Spleen (tissue), 7 donors: ENCODE results near the gene OR2T2.

ENCODE experiments used
- CTCF ChIP-seq, 11 experiments: fragments of 200-600 bp in 7 of 11; fragments of 450-650 bp in 4 of 11; sonication (generic) in 4 of 11; IDR thresholded peaks in 8 of 11; conservative IDR thresholded peaks in 3 of 11; 1 replicate in 7 of 11; 2 replicates in 4 of 11; pipeline versions ENCODE4 v1.4.0 to v1.8.0; 2016 to 2021; ENCODE audit warnings: antibody characterized with exemption in 11 of 11, inconsistent platforms in 4 of 11, mild to moderate bottlenecking in 1 of 11
- POLR2A ChIP-seq, 3 donors: fragments of 450-650 bp; IDR thresholded peaks; one replicate each; pipeline ENCODE4 v1.5.1; 2017; ENCODE audit warnings: antibody characterized with exemption in 3 of 3, mild to moderate bottlenecking in 1 of 3
- donor health status: DM: no; HTN: no; CAD: no; lungs with moderate emphysema.
- donor health status: DM: no; HTN: no; CAD: no.
- donor health status: DM: no; HTN: no; CAD: no.

GRCh38 chr1:248421384-248421783 is 24.1 kb upstream of the OR2T2 start:
- TF ChIP-seq CTCF (IDR thresholded peaks at IDR 0.05 in 8 of 11, conservative IDR thresholded peaks at IDR 0.05 in 3 of 11) (no peak), POLR2A (IDR thresholded peaks at IDR 0.05) (no peak)
